PC-3 (cell line): ENCODE data around the gene KCNB1. TPM values are rescaled to one million over a fixed set of nuclear protein-coding genes. Genes with fewer than 3 reads are reported as not detected.

Experiments used
- ATAC-seq: fragments of 200-7000 bp; cut with Tn5 transposase; 2 replicates; pipeline ENCODE4 v1.9.1; 2020; ENCODE audit warnings: mild to moderate bottlenecking, moderate library complexity
- BruUV-seq: library from RNA; stranded (reverse); fragments of 400-500 nt; replicated peaks from 2 replicates; lab custom pipeline; 2021; lab: Mats Ljungman, UMichigan
- CTCF ChIA-PET: fragments of 300-600 bp; sonication (Branson Sonifier 250); formaldehyde crosslinking; loops from one replicate; lab custom pipeline; 2022; ENCODE audit warnings: antibody characterized with exemption; lab: Charles Lee
- POLR2A ChIA-PET: fragments of 300-600 bp; sonication (Branson Sonifier 250); formaldehyde crosslinking; loops from one replicate; lab custom pipeline; 2022; ENCODE audit warnings: antibody characterized with exemption; ENCODE audit not compliant: unreplicated experiment; lab: Charles Lee
- DNase-seq: peaks from one replicate; pipeline ENCODE4 v3.0.0-alpha.2; 2015
- H2AFZ ChIP-seq: fragments of 300-600 bp; sonication (generic); 2 replicates; pipeline ENCODE4 v1.6.0; 2016; ENCODE audit warnings: antibody characterized with exemption, low read length
- H3F3A ChIP-seq: fragments of 300-600 bp; sonication (generic); one replicate; pipeline ENCODE4 v1.6.0; 2017; ENCODE audit warnings: antibody characterized with exemption, low read length, control low read depth, mild to moderate bottlenecking; ENCODE audit not compliant: unreplicated experiment
- H3K27ac ChIP-seq: fragments of 300-600 bp; sonication (generic); 2 replicates; pipeline ENCODE4 v1.5.1; 2016; ENCODE audit warnings: mild to moderate bottlenecking, low read length
- H3K27me3 ChIP-seq: fragments of 300-600 bp; sonication (generic); 2 replicates; pipeline ENCODE4 v1.6.1; 2016; ENCODE audit warnings: low read length, mixed read lengths
- H3K36me3 ChIP-seq: fragments of 300-600 bp; sonication (generic); 2 replicates; pipeline ENCODE4 v1.6.1; 2016; ENCODE audit warnings: low read depth, mixed run types, low read length, mixed read lengths
- H3K4me1 ChIP-seq: fragments of 300-600 bp; sonication (generic); 2 replicates; pipeline ENCODE4 v1.5.1; 2016; ENCODE audit warnings: low read length; ENCODE audit not compliant: insufficient read depth
- H3K4me2 ChIP-seq: fragments of 300-600 bp; sonication (generic); 2 replicates; pipeline ENCODE4 v1.6.0; 2016; ENCODE audit warnings: low read length
- H3K4me3 ChIP-seq: fragments of 300-600 bp; sonication (generic); 2 replicates; pipeline ENCODE4 v1.5.1; 2016; ENCODE audit warnings: mild to moderate bottlenecking, low read length, mixed read lengths
- H3K79me2 ChIP-seq: fragments of 300-600 bp; sonication (generic); 2 replicates; pipeline ENCODE4 v1.6.1; 2017; ENCODE audit warnings: low read length, mixed read lengths
- H3K9ac ChIP-seq: fragments of 300-600 bp; sonication (generic); 2 replicates; pipeline ENCODE4 v1.6.0; 2016; ENCODE audit warnings: mild to moderate bottlenecking, low read length
- H3K9me2 ChIP-seq: fragments of 300-600 bp; sonication (generic); replicated peaks from 2 replicates; pipeline ENCODE4 v1.6.1; 2016; ENCODE audit warnings: mixed run types, low read length, mixed read lengths
- H3K9me3 ChIP-seq: fragments of 300-600 bp; sonication (generic); 2 replicates; pipeline ENCODE4 v1.6.1; 2016; ENCODE audit warnings: low read length, mixed read lengths
- H4K20me1 ChIP-seq: fragments of 300-600 bp; sonication (generic); 2 replicates; pipeline ENCODE4 v1.6.1; 2016; ENCODE audit warnings: low read length, mixed read lengths
- CTCF ChIP-seq: fragments of 300-600 bp; sonication (generic); conservative IDR thresholded peaks from 2 replicates; pipeline ENCODE4 v1.5.1; 2017; ENCODE audit warnings: antibody characterized with exemption, low read depth, mild to moderate bottlenecking, low read length
- EZH2 ChIP-seq: fragments of 300-600 bp; sonication (generic); IDR thresholded peaks from one replicate; pipeline ENCODE4 v1.6.1; 2017; ENCODE audit warnings: antibody characterized with exemption, mild to moderate bottlenecking, low read length; ENCODE audit not compliant: unreplicated experiment
- EZH2phosphoT487 ChIP-seq: fragments of 300-600 bp; sonication (generic); IDR thresholded peaks from 2 replicates; pipeline ENCODE4 v1.6.1; 2018; ENCODE audit warnings: mild to moderate bottlenecking, antibody characterized with exemption, low read length, borderline replicate concordance
- intact Hi-C: fragments of 100-400 bp; cut with micrococcal nuclease; formaldehyde crosslinking; loops from 2 replicates; pipeline ENCODE4 v1.9.0; 2023
- total RNA-seq: library from RNA; depleted of rRNA; stranded (reverse); fragments of >200 nt; gene quantifications from 2 replicates; pipeline ENCODE4 v1.2.3, GENCODE V29; 2014

The KCNB1 gene
- total RNA-seq, 1 experiment from 2014 or later = 0.04 TPM

GRCh38 chr20:49460131-49460530 is 22.3 kb downstream of the KCNB1 start:
- DNase-seq (no peak), ATAC-seq (no peak)
- intact Hi-C loops = no loop called here
- CTCF ChIA-PET = interaction anchor here (0.5 to 1.4 kb wide), 2 partner anchors 24 to 794 kb away, joined by 3 to 6 read pairs; no protein-coding TSS in a partner anchor
- H3K4me1 ChIP-seq = peaks cover 13% of the 10 kb centered on the region
- H3K9ac ChIP-seq = no peak overlapping the region
- no peaks in the 10 kb centered on the region for H3F3A ChIP-seq
- H3K36me3 ChIP-seq = no peaks in the 10 kb centered on the region
- no peaks in the 10 kb centered on the region for H3K79me2 ChIP-seq
- BruUV-seq = no TSS peak
- H3K4me2 ChIP-seq = peak overlapping the region; percentile 41
- no peak for TF ChIP-seq EZH2phosphoT487
- no peak for TF ChIP-seq CTCF
- no peak for TF ChIP-seq EZH2
- no peak overlapping the region for H3K4me3 ChIP-seq
- H3K9me2 ChIP-seq = no peaks in the 10 kb centered on the region
- POLR2A ChIA-PET = interaction anchor here (0.6 kb wide), 1 partner anchor 96 kb away, joined by 3 read pairs; no protein-coding TSS in a partner anchor
- no peaks in the 10 kb centered on the region for H3K9me3 ChIP-seq
- no peak overlapping the region for H2AFZ ChIP-seq
- no peaks in the 10 kb centered on the region for H4K20me1 ChIP-seq
- peak overlapping the region; percentile 45 for H3K27ac ChIP-seq
- peaks cover 24% of the 10 kb centered on the region for H3K27me3 ChIP-seq

GRCh38 chr20:49459684-49460083 is 22.8 kb downstream of the KCNB1 start:
- Histone ChIP-seq H2AFZ (no peak overlapping the region), H3K27ac (no peak overlapping the region), H3K9me2 (no peaks in the 10 kb centered on the region), H3K4me2 (no peak overlapping the region), H3K4me3 (no peak overlapping the region), H3K9me3 (no peaks in the 10 kb centered on the region), H3K4me1 (peaks cover 13% of the 10 kb centered on the region), H3F3A (no peaks in the 10 kb centered on the region), H3K36me3 (no peaks in the 10 kb centered on the region), H4K20me1 (no peaks in the 10 kb centered on the region), H3K9ac (no peak overlapping the region), H3K79me2 (no peaks in the 10 kb centered on the region), H3K27me3 (peaks cover 24% of the 10 kb centered on the region)
- no TSS peak for BruUV-seq
- POLR2A ChIA-PET = no interaction called here
- TF ChIP-seq CTCF (no peak), EZH2phosphoT487 (no peak), EZH2 (no peak)
- ATAC-seq = no peak
- CTCF ChIA-PET = no interaction called here
- no peak for DNase-seq
- intact Hi-C loops = no loop called here

- POLR2A ChIA-PET = no interaction called here
- no peak overlapping the region for H3K4me3 ChIP-seq
- H3K27me3 ChIP-seq = peaks cover 21% of the 10 kb centered on the region
Measured at GRCh38 chr20:49457444-49457843, 25.0 kb downstream of the KCNB1 start.

More at GRCh38 chr20:49457444-49457843, 25.0 kb downstream of the KCNB1 start:
- no TSS peak for BruUV-seq
- CTCF ChIA-PET = no interaction called here
- Histone ChIP-seq H2AFZ (no peak overlapping the region), H3K9ac (no peak overlapping the region), H3K79me2 (no peaks in the 10 kb centered on the region), H3K4me2 (no peak overlapping the region), H3K9me2 (no peaks in the 10 kb centered on the region), H3K36me3 (no peaks in the 10 kb centered on the region), H3K4me1 (peaks cover 14% of the 10 kb centered on the region), H4K20me1 (no peaks in the 10 kb centered on the region), H3K27ac (no peak overlapping the region), H3F3A (no peaks in the 10 kb centered on the region), H3K9me3 (no peaks in the 10 kb centered on the region)
- ATAC-seq = no peak
- TF ChIP-seq CTCF (no peak), EZH2phosphoT487 (no peak), EZH2 (no peak)
- intact Hi-C loops = no loop called here
- DNase-seq = no peak
